H1 (cell line): ENCODE measurements around the gene AIPL1. TPM values are rescaled to one million over a fixed set of nuclear protein-coding genes. Genes with fewer than 3 reads are reported as not detected.
A peak's percentile ranks its signal among the peaks of the same experiment; 100 is the strongest.

ENCODE experiments used
- CTCF ChIA-PET: fragments of 300-600 bp; sonication (Branson Sonifier 250); formaldehyde crosslinking; loops from one replicate; lab custom pipeline; 2021; ENCODE audit not compliant: partially characterized antibody; lab: Charles Lee
- POLR2A ChIA-PET: fragments of 300-600 bp; sonication (Branson Sonifier 250); formaldehyde crosslinking; loops from one replicate; lab custom pipeline; 2021; ENCODE audit warnings: inconsistent platforms; ENCODE audit not compliant: partially characterized antibody; lab: Charles Lee
- DNase-seq, 2 experiments: peaks; one replicate each; pipeline versions ENCODE4 v3.0.0 to v3.0.0-alpha.2; 2010 to 2022; ENCODE audit warnings: low spot score in 2 of 2, low read depth in 1 of 2, mixed read lengths in 1 of 2
- FAIRE-seq: peaks from 2 replicates; lab custom pipeline; 2011; peaks lifted over from hg19 to GRCh38; lab: Jason Lieb, UNC
- H2AFZ ChIP-seq: 2 replicates; pipeline ENCODE4 v1.8.1; 2012; ENCODE audit warnings: low read length, inconsistent platforms
- H2AK5ac ChIP-seq: 2 replicates; pipeline ENCODE4 v1.6.1; 2013; ENCODE audit warnings: low read depth, low read length
- H2BK120ac ChIP-seq: replicated peaks from 2 replicates; pipeline ENCODE3; 2013; ENCODE audit warnings: low read depth, low read length, inconsistent platforms
- H2BK12ac ChIP-seq: 2 replicates; pipeline ENCODE4 v1.6.1; 2013; ENCODE audit warnings: low read depth, low read length
- H2BK15ac ChIP-seq: 2 replicates; pipeline ENCODE4 v1.6.1; 2013; ENCODE audit warnings: low read length
- H2BK20ac ChIP-seq: 2 replicates; pipeline ENCODE4 v1.6.1; 2013; ENCODE audit warnings: low read length
- H2BK5ac ChIP-seq: 2 replicates; pipeline ENCODE4 v1.6.1; 2013; ENCODE audit warnings: low read depth, low read length
- H3K14ac ChIP-seq: 2 replicates; pipeline ENCODE4 v1.6.1; 2013; ENCODE audit warnings: inconsistent platforms; ENCODE audit not compliant: insufficient read length
- H3K18ac ChIP-seq: 2 replicates; pipeline ENCODE4 v1.6.1; 2013; ENCODE audit warnings: low read length; ENCODE audit errors: extremely low read depth
- H3K23ac ChIP-seq: 2 replicates; pipeline ENCODE4 v1.6.1; 2013; ENCODE audit warnings: inconsistent platforms; ENCODE audit not compliant: insufficient read length
- H3K23me2 ChIP-seq: 2 replicates; pipeline ENCODE4 v1.6.1; 2013; ENCODE audit warnings: low read depth, low read length
- H3K27ac ChIP-seq: 2 replicates; pipeline ENCODE4 v1.6.1; 2011; ENCODE audit warnings: low read depth, low read length, inconsistent platforms
- H3K27me3 ChIP-seq, 4 experiments: replicated peaks in 1 of 4; 1 replicate in 1 of 4; 2 replicates in 3 of 4; pipeline versions ENCODE4 v1.6.1 to v1.8.1; 2011 to 2013; ENCODE audit warnings: low read length in 3 of 4, mild to moderate bottlenecking in 3 of 4, inconsistent platforms in 2 of 4, mixed read lengths in 2 of 4, moderate library complexity in 1 of 4; ENCODE audit not compliant: control insufficient read depth in 3 of 4, insufficient read depth in 3 of 4; ENCODE audit errors: extremely low read depth in 1 of 4
- H3K36me3 ChIP-seq, 4 experiments: 2 replicates each; pipeline versions ENCODE4 v1.6.1 to v1.8.1; 2011 to 2013; ENCODE audit warnings: mild to moderate bottlenecking in 4 of 4, low read length in 3 of 4, moderate library complexity in 2 of 4, control low read depth in 1 of 4, inconsistent platforms in 1 of 4; ENCODE audit not compliant: insufficient read depth in 4 of 4, control insufficient read depth in 2 of 4
- H3K4ac ChIP-seq: replicated peaks from 2 replicates; pipeline ENCODE3; 2013; ENCODE audit warnings: low read length, low read depth, mixed read lengths, inconsistent platforms; ENCODE audit not compliant: insufficient read length
- H3K4me1 ChIP-seq, 4 experiments: replicated peaks in 1 of 4; 1 replicate in 1 of 4; 2 replicates in 3 of 4; pipeline versions ENCODE4 v1.6.1 to v1.8.1; 2011 to 2013; ENCODE audit warnings: low read length in 3 of 4, inconsistent platforms in 2 of 4, mixed read lengths in 1 of 4; ENCODE audit not compliant: insufficient read depth in 4 of 4, control insufficient read depth in 3 of 4
- H3K4me2 ChIP-seq, 2 experiments: 2 replicates each; pipeline versions ENCODE4 v1.6.1 to v1.8.1; 2011 to 2013; ENCODE audit warnings: low read depth in 2 of 2, low read length in 2 of 2, control low read depth in 1 of 2, inconsistent platforms in 1 of 2, mild to moderate bottlenecking in 1 of 2; ENCODE audit not compliant: insufficient read depth in 1 of 2
- H3K4me3 ChIP-seq, 4 experiments: fragments of 200-600, 300-600 bp in 1 of 4; sonication (generic), shearing (Covaris generic), sonication (Bioruptor Twin) in 1 of 4; 2 replicates each; pipeline versions ENCODE4 v1.5.1 to v1.8.1; 2011 to 2016; ENCODE audit warnings: low read length in 4 of 4, low read depth in 3 of 4, control low read depth in 2 of 4, inconsistent platforms in 2 of 4, mild to moderate bottlenecking in 2 of 4, mixed read lengths in 1 of 4, moderate library complexity in 1 of 4; ENCODE audit not compliant: insufficient read depth in 2 of 4; ENCODE audit errors: extremely low read depth in 1 of 4
- H3K56ac ChIP-seq: replicated peaks from 2 replicates; pipeline ENCODE3; 2013; ENCODE audit warnings: low read depth, mild to moderate bottlenecking, mixed read lengths, low read length, inconsistent platforms; ENCODE audit not compliant: insufficient read length
- H3K79me1 ChIP-seq: 2 replicates; pipeline ENCODE4 v1.6.1; 2013; ENCODE audit warnings: low read depth, low read length, control low read depth
- H3K79me2 ChIP-seq, 2 experiments: 2 replicates each; pipeline versions ENCODE4 v1.6.1 to v1.8.1; 2012 to 2013; ENCODE audit warnings: low read length in 2 of 2, mild to moderate bottlenecking in 2 of 2, inconsistent platforms in 1 of 2; ENCODE audit not compliant: insufficient read depth in 2 of 2, control insufficient read depth in 1 of 2
- H3K9ac ChIP-seq, 4 experiments: replicated peaks in 1 of 4; 1 replicate in 1 of 4; 2 replicates in 3 of 4; pipeline versions ENCODE4 v1.6.1 to v1.8.1; 2011 to 2013; ENCODE audit warnings: low read depth in 3 of 4, low read length in 3 of 4, control low read depth in 2 of 4, mild to moderate bottlenecking in 2 of 4, moderate library complexity in 2 of 4, inconsistent platforms in 1 of 4; ENCODE audit errors: extremely low read depth in 1 of 4
- H3K9me3 ChIP-seq, 2 experiments: 2 replicates each; pipeline versions ENCODE4 v1.6.1 to v1.8.1; 2012 to 2013; ENCODE audit warnings: mild to moderate bottlenecking in 2 of 2, moderate library complexity in 2 of 2, control low read depth in 1 of 2, inconsistent platforms in 1 of 2, low read depth in 1 of 2, low read length in 1 of 2, mixed read lengths in 1 of 2; ENCODE audit not compliant: insufficient read depth in 2 of 2
- H4K20me1 ChIP-seq, 2 experiments: replicated peaks in 1 of 2; 2 replicates each; pipeline versions ENCODE3 to v1.8.1; 2011 to 2013; ENCODE audit warnings: inconsistent platforms in 2 of 2, low read length in 2 of 2, mild to moderate bottlenecking in 1 of 2; ENCODE audit not compliant: insufficient read depth in 2 of 2, control insufficient read depth in 1 of 2
- H4K5ac ChIP-seq: 2 replicates; pipeline ENCODE4 v1.6.1; 2013; ENCODE audit warnings: low read length, low read depth, mixed read lengths, inconsistent platforms; ENCODE audit not compliant: insufficient read length
- H4K8ac ChIP-seq: 2 replicates; pipeline ENCODE4 v1.8.0; 2013; ENCODE audit warnings: mild to moderate bottlenecking, moderate library complexity, low read length, inconsistent platforms; ENCODE audit not compliant: insufficient read depth; ENCODE audit errors: extremely low read depth
- H4K91ac ChIP-seq: replicated peaks from 2 replicates; pipeline ENCODE3; 2013; ENCODE audit warnings: low read length, mixed read lengths, inconsistent platforms; ENCODE audit not compliant: insufficient read length
- BCL11A ChIP-seq, 2 experiments: IDR thresholded peaks; one replicate each; pipeline ENCODE4 v1.6.1; 2011; ENCODE audit warnings: low read depth in 2 of 2, low read length in 2 of 2, mild to moderate bottlenecking in 2 of 2
- CEBPB ChIP-seq: IDR thresholded peaks from 2 replicates; pipeline ENCODE4 v1.6.1; 2012; ENCODE audit warnings: low read depth, low read length
- FOSL1 ChIP-seq: IDR thresholded peaks from 2 replicates; pipeline ENCODE4 v1.6.1; 2011; ENCODE audit warnings: mild to moderate bottlenecking, low read depth, low read length, moderate library complexity; ENCODE audit not compliant: insufficient read depth
- GABPA ChIP-seq: IDR thresholded peaks from 2 replicates; pipeline ENCODE4 v1.6.1; 2011; ENCODE audit warnings: mild to moderate bottlenecking, low read length, moderate library complexity, borderline replicate concordance; ENCODE audit not compliant: insufficient read depth
- HDAC6 ChIP-seq: IDR thresholded peaks from one replicate; pipeline ENCODE4 v1.7.1; 2012; ENCODE audit warnings: low read depth, mild to moderate bottlenecking, inconsistent platforms, low read length, moderate library complexity
- JUND ChIP-seq: IDR thresholded peaks from 2 replicates; pipeline ENCODE4 v1.6.1; 2011; ENCODE audit warnings: mild to moderate bottlenecking, improper control_type of control experiment, low read length
- KDM5A ChIP-seq: fragments of 200-600 bp; IDR thresholded peaks from 2 replicates; pipeline ENCODE4 v1.7.1; 2012; ENCODE audit warnings: mild to moderate bottlenecking, low read length, inconsistent platforms, mixed read lengths
- PHF8 ChIP-seq: fragments of 200-600 bp; sonication (generic); conservative IDR thresholded peaks from 2 replicates; pipeline ENCODE4 v1.7.1; 2012; ENCODE audit warnings: low read depth, mild to moderate bottlenecking, inconsistent platforms, low read length, moderate library complexity
- POLR2AphosphoS5 ChIP-seq: IDR thresholded peaks from 2 replicates; pipeline ENCODE4 v1.6.1; 2011; ENCODE audit warnings: low read depth, low read length
- SAP30 ChIP-seq: fragments of 300-600 bp; sonication (generic); IDR thresholded peaks from 2 replicates; pipeline ENCODE4 v1.7.1; 2012; ENCODE audit warnings: low read length, moderate library complexity, mild to moderate bottlenecking, inconsistent platforms; ENCODE audit not compliant: insufficient read depth, insufficient replicate concordance
- SIRT6 ChIP-seq: IDR thresholded peaks from one replicate; pipeline ENCODE4 v1.7.1; 2012; ENCODE audit warnings: low read length, inconsistent platforms
- SIX5 ChIP-seq: IDR thresholded peaks from 2 replicates; pipeline ENCODE4 v1.6.1; 2011; ENCODE audit warnings: mild to moderate bottlenecking, low read depth, low read length
- WGBS, 2 experiments: shearing (Covaris generic) in 1 of 2; methylation state at CpG; one replicate each; pipeline versions ENCODE4 v1.1.6 to v1.1.7; 2013 to 2015; ENCODE audit warnings: low lambda C conversion rate in 2 of 2, mixed read lengths in 2 of 2, inconsistent platforms in 1 of 2, low coverage in 1 of 2, missing lambda C conversion rate in 1 of 2; ENCODE audit not compliant: insufficient replicate concordance in 2 of 2, insufficient coverage in 1 of 2, insufficient read length in 1 of 2; ENCODE audit errors: extremely low coverage in 1 of 2, missing lambda C conversion rate in 1 of 2; 5-methylcytosine and 5-hydroxymethylcytosine counted together
- polyA plus RNA-seq, 7 experiments: library from polyadenylated mRNA; depleted of rRNA in 3 of 7; stranded (reverse) in 5 of 7; unstranded in 2 of 7; fragments of >200 nt in 5 of 7; fragments of 200-250 nt in 2 of 7; gene quantifications; 1 replicate in 5 of 7; 2 replicates in 1 of 7; 4 replicates in 1 of 7; pipeline versions ENCODE4 v1.2.1 to v1.2.3, GENCODE V29; 2011 to 2013; ENCODE audit warnings: missing spikeins in 2 of 7, mixed read lengths in 2 of 7
- total RNA-seq: library from RNA; stranded (reverse); fragmentation: NEBNext Ultra II Directional; extraction: Animal tissue kit (Norgen Biotek cat#: 25700); gene quantifications from 2 replicates; pipeline ENCODE4 v1.2.1, GENCODE V29; 2021
- TF ChIP-seq, protein P1 (sequence below): IDR thresholded peaks from 2 replicates; pipeline ENCODE4 v1.6.1; 2012; ENCODE audit warnings: low read length, inconsistent platforms

The AIPL1 gene
- total and polyA plus RNA-seq, 2 of the 8 experiments (the other 6 are each of a cell fraction or from before 2014, with no cell fraction given) = 0.56 to 0.71 TPM

DNA sequence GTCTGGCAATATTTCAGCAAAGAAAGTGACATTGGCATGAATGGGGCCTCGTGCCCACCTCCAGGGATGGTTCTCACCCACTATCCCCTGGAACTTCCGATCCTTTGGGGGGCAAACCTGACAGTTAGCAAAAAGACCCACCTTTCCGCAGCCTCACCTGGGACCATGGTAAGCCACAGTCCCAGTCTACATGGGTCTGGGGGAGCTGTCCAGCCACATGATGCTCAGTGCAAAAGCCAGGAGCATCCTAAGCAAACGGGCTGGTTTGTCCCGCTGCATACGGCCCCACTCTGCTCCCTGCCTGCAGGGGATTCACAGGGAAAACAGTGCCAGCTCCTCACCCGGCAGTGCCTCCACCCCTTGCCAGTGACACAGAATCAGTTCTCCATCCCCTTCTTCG is 19.3 kb downstream of the AIPL1 start:
- H2BK5ac ChIP-seq = no peak overlapping the region
- H2AFZ ChIP-seq = no peak overlapping the region
- no peak overlapping the region for H2BK15ac ChIP-seq
- peak overlapping the region; percentile 12; the same call in 1 of the 2 replicates for H4K8ac ChIP-seq
- no peaks in the 10 kb centered on the region for H3K23me2 ChIP-seq
- no peak overlapping the region for H2BK120ac ChIP-seq
- H3K9me3 ChIP-seq = no peaks in the 10 kb centered on the region
- no peak overlapping the region for H3K4ac ChIP-seq
- H3K18ac ChIP-seq = no peak overlapping the region
- no peak overlapping the region for H3K4me3 ChIP-seq
- H4K20me1 ChIP-seq = no peaks in the 10 kb centered on the region
- no peak overlapping the region for H3K9ac ChIP-seq
- H2AK5ac ChIP-seq = no peak overlapping the region
- WGBS, 2 experiments = 81% methylated on average over 8 of the region's 8 CpGs; no CpG with 5 or more reads in 1 of the 2 experiments
- no peak overlapping the region for H4K91ac ChIP-seq
- H2BK12ac ChIP-seq = no peak overlapping the region
- ChIA-PET POLR2A (no interaction called here), CTCF (interaction anchor here (0.7 to 1.8 kb wide), 4 partner anchors 8 to 823 kb away, joined by 3 to 6 read pairs (median 4); no protein-coding TSS in a partner anchor)
- H2BK20ac ChIP-seq = no peak overlapping the region
- no peak overlapping the region for H3K27ac ChIP-seq
- no peak overlapping the region for H3K14ac ChIP-seq
- H3K79me1 ChIP-seq = no peaks in the 10 kb centered on the region
- H3K27me3 ChIP-seq = no peaks in the 10 kb centered on the region
- DNase-seq = no peak
- H3K56ac ChIP-seq = no peak overlapping the region
- H3K79me2 ChIP-seq = no peaks in the 10 kb centered on the region
- no peak for FAIRE-seq
- no peak overlapping the region for H3K23ac ChIP-seq
- H3K36me3 ChIP-seq = no peaks in the 10 kb centered on the region
- no peak overlapping the region for H4K5ac ChIP-seq
- H3K4me1 ChIP-seq = peaks cover 0 to 7% (median 5%) of the 10 kb centered on the region in 4 experiments; a peak in 4 of 7 replicates
- no peak overlapping the region for H3K4me2 ChIP-seq
- TF ChIP-seq, protein P1, sequence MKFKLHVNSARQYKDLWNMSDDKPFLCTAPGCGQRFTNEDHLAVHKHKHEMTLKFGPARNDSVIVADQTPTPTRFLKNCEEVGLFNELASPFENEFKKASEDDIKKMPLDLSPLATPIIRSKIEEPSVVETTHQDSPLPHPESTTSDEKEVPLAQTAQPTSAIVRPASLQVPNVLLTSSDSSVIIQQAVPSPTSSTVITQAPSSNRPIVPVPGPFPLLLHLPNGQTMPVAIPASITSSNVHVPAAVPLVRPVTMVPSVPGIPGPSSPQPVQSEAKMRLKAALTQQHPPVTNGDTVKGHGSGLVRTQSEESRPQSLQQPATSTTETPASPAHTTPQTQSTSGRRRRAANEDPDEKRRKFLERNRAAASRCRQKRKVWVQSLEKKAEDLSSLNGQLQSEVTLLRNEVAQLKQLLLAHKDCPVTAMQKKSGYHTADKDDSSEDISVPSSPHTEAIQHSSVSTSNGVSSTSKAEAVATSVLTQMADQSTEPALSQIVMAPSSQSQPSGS = no peak
- TF ChIP-seq GABPA = no peak
- TF ChIP-seq CEBPB = no peak
- no peak for TF ChIP-seq SIX5
- TF ChIP-seq HDAC6 = no peak
- TF ChIP-seq PHF8 = no peak
- TF ChIP-seq BCL11A (IDR thresholded peaks at IDR 0.05; ENCODE audit: low read depth in 2 of 2, low read length in 2 of 2) = no peak
- TF ChIP-seq JUND = no peak
- no peak for TF ChIP-seq KDM5A
- no peak for TF ChIP-seq SIRT6
- no peak for TF ChIP-seq FOSL1
- TF ChIP-seq POLR2AphosphoS5 = no peak
- no peak for TF ChIP-seq SAP30
